HG03060 (cell line): ENCODE results near the gene SLC16A4.

ENCODE experiments used
- ATAC-seq: cut with Tn5 transposase; IDR thresholded peaks from one replicate; pipeline ENCODE4 v1.9.1; 2021; ENCODE audit warnings: low read depth, moderate number of reproducible peaks; ENCODE audit not compliant: unreplicated experiment

Gene SLC16A4

DNA sequence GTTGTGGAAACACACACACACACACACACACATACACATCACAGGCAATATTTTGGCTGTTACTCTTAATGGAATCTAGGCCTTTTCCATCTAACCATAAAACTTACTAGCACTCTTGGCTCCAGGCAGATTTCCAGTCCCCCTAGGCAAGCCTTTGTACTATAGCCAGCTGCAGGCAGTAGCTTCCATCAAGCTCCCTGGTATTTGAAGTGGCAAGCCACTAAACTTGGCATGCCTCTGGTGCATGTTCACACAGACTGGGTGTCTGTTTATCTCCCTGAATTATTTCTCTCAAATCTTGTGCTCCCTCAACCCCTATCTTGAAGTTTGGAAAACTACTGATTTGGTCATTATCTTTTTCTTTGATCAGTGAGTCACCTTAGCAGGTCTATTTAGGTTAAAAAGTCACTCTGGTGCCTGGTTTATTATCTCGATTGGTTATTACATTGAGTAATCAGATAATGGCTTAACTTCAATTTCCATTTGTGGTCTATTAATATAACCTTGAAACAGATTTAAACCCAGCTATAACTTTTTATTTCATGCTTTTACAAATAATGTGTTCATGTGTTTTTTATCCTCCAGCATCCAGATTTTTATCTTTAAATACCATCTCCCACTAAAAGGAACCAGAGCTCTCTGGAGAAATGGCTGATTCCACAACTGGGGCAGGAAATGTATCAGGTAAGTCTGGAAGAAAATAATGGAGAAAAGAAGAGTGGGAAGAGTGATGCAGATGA is 54.4 kb downstream of the SLC16A4 start:
- no peak for ATAC-seq

DNA sequence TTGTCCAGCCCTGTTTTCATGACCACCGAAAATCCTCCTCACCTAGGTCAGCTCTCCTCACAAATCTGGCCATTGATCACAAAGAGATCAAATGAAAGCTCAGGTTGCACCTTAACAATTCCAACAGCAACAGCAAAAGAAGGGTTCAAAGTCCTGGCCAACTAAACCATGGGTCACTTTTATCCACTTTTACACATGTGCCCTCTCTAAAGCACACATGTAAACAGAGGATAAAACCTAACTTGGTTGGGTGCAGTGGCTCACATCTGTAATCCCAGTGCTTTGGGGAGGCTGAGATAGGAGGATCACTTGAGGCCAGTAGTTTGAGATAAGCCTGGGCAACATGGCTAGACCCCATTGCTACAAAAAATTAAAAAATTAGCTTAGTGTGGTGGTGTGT is 55.6 kb downstream of the SLC16A4 start:
- ATAC-seq, result no peak

DNA sequence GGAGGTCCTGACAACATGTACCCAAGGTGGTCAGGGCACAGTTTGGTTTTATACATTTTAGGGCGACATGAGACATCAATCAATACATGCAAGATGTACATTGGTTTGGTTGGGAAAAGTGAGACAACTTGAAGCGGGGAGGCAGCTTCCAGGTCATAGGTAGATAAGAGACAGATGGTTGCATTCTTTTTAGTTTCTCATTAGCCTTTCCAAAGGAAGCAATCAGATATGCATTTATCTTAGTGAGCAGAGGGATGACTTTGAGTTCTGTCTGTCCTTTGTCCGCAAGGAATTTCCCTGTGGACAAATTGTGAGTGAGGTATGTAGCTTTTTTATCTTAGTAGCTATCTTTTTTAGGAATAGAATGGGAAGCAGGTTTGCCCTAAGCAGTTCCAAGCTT is 62.1 kb downstream of the SLC16A4 start:
- ATAC-seq, result no peak

- ATAC-seq, result no peak
These were observed 62.6 kb downstream of the SLC16A4 start for GRCh38 chr1:110328274-110328673.

- no peak for ATAC-seq
These were observed 64.0 kb downstream of the SLC16A4 start for GRCh38 chr1:110326826-110327225.

DNA sequence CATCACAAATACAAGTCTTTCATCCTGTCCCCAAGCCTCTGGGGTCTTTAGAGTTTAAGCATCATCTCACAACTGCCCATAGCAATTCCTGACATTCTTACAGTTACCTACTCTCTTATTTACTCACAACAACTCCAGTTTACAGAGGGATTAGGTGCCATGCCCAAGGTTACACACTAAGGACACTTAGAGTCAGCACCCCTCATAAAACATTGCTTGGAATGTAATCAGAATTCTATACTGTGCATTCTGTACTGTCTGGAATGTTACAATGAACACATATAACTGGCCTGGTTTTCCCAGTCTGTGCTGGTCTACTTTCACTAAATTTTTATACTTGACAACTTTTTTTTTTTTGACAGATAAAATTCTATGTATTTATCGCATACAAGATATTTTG is 66.2 kb downstream of the SLC16A4 start:
- ATAC-seq, result no peak

GRCh38 chr1:110321846-110322245 is 69.0 kb downstream of the SLC16A4 start:
- no peak for ATAC-seq

- no peak for ATAC-seq
These were observed 69.8 kb downstream of the SLC16A4 start for GRCh38 chr1:110321045-110321444.

DNA sequence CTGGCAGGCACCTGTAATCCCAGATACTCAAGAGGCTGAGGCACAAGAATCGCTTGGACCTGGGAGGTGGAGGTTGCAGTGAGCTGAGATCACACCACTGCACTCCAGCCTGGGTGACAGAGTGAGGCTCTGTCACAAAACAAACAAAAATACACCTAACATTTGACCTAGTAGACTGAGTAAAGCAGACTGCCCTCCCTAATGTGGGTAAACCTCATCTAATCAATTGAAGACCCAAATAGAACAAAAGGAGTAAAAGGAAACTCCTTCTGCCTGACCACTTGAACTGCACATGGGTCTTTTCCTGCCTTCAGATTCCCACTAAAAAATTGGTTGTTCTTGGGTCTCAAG is 70.7 kb downstream of the SLC16A4 start:
- ATAC-seq, result no peak

GRCh38 chr1:110319332-110320167 is 71.3 kb downstream of the SLC16A4 start:
- ATAC-seq, result no peak

DNA sequence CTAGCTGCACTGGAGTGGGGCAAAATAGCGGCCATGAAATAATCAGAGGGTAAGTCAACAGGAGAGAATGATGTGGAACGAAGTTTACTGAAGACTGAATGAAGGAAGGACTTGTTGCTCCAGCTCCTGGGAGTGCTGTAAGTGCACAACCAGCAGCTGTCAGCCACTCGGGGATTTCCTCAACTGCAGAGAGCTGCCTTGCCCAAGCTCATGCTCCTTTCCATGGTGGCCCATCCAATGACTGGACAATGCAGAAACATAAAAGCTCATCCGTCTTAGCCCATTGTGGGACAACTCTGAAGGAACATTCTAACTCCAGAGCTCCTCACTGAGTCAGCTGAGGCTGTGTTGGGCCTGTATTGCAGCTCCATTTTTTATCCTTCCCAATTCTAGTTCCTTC is 72.8 kb downstream of the SLC16A4 start:
- no peak for ATAC-seq

DNA sequence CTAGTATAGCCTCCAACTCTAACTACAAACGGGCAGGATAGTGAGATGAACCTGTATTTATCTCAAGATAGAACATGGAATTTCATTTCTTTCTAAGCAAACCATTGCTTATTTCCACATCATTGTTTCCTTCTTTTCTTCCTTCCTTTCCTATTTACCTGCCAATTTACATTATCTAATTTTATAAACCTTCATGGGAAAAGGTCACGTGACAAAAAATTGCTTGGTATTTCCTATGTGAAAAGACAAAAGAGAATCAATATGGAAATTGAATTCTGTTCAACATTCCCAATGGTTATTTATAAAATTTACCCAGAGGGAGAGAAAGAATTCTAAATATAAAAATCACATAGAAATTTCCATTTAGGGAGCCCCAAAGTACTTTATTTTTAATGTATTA is 74.1 kb downstream of the SLC16A4 start:
- no peak for ATAC-seq
